ENCODE data around the gene SLC25A30.
A peak's percentile ranks its signal among the peaks of the same experiment; 100 is the strongest.
"Not testable (repeated sequence)": the region's sequence is repeated elsewhere in the genome, so short reads cannot be mapped to it uniquely, and the experiment has no call there.

Gene SLC25A30

GRCh38 chr13:45367358-45367757, 50.8 kb downstream of the SLC25A30 start:
- peak; percentile 84 for DNase-seq (ENCODE audit: low read depth)

DNA sequence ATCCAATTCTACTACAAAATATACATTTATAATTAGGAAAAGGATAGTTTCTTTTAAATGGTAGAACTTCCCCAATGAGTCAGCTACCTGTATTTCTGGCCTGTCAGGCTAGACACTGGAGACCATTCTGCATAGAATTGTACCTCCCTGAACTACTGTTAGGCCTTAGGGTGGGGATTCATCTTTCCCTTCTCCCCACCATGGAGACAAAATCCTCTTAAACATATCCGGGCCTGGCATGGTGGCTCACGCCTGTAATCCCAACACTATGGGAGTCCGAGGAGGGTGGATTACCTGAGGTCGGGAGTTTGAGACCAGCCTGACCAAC, 52.7 kb downstream of the SLC25A30 start:
- no peak for DNase-seq (ENCODE audit: low read depth)

DNA sequence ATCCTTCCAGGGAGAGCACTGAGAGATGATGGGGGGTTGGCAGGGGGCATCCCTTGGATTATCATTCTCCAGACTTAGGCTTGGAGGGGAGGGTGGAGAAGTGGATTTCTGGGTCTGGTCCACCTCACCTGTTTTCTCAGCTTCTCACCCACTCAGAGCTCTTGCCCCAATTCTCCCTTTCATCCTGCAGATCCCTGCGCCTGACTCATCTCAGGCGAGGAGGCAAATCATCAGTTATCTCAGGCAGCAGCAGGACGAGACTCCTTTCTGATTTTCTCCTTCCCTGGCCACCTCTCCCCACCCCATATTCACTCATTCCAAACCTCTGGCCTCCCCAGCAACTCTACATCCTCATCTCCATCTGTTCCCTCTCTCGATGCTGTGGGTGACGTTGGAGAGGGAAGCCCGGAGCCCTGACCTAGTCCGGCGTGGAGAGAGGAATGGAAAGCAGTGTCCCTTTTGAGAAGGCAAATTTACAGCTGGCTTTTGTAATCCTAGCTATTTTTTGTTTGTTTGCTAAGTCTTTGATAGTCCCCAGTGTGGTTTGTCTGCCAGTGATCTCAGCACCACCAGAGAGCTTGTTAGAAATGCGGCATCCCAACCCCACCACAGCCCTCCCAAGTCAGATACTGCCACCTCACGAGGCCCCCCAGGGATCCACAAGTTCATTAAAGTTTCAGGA, 53.2 kb downstream of the SLC25A30 start:
- no peak for DNase-seq (ENCODE audit: low read depth)

DNA sequence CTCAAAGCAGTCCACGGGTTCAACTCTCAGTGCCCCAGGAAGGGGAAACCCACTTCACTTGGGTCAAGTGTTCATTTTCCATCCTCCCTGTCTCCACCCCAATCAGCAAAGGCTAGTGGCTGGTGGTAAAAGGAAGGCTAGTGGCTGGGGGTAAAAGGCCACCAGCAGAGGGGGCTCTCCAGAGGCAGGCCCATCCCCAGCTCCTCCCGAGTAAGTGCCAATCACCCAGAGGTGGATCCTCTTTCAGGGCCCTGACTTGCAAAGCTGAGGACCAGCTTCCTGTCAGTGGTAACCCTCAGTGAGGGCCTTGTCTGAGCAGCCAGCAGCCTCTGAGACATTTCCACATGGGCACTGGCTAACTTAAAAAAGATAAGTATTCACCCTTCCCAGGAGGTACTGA, 55.2 kb downstream of the SLC25A30 start:
- no peak for DNase-seq (ENCODE audit: low read depth)

DNA sequence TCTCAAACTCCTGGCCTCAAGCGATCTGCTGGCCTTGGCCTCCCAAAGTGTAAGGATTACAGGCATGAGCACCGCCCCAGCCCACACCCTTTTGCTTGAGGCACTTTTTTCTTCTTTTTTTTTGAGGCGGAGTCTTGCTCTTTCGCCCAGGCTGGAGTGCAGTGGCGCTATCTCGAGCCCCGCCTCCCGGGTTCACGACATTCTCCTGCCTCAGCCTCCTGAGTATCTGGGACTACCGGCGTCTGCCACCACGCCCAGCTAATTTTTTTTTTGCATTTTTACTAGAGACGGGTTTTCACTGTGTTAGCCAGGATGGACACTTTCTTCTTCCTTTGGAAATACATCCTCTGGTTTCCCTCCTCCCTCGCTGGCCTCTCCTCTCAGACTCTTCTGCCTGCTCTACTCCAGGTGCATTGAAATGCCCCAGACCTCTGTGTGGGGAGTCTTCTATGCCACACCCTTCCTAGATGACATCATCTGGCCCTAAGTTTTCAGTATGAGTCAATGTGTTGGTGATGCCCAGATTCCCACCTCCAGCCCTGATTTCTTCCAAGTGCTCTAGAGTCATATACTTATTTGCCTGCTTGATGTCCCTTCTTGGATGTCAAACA, 56.5 kb downstream of the SLC25A30 start:
- peak; percentile 33 for DNase-seq (ENCODE audit: low read depth)

GRCh38 chr13:45356966-45357672, 61.1 kb downstream of the SLC25A30 start:
- DNase-seq (ENCODE audit: low read depth) = no peak

DNA sequence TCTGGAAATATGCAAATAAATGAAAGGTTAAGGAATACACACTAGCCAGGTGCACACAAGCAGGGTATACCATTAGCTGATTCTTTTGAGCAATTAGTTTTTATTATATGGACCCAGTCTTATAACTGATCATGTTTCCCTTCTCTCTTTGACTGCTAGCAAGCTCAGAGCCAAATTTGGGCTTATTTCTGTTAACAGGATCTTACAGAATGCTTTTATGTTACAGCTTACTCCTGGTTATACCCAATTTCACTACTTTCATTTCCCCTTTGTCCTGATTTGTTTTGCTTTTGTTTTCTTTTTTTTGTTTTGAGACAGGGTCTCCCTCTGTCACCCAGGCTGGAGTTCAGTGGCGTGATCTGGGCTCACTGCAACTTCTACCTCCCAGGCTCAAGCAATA, 64.3 kb downstream of the SLC25A30 start:
- no peak for DNase-seq (ENCODE audit: low read depth)

GRCh38 chr13:45352031-45352430, 66.1 kb downstream of the SLC25A30 start:
- DNase-seq (ENCODE audit: low read depth) = no peak

GRCh38 chr13:45350152-45350551, 68.0 kb downstream of the SLC25A30 start:
- DNase-seq (ENCODE audit: low read depth) = no peak

DNA sequence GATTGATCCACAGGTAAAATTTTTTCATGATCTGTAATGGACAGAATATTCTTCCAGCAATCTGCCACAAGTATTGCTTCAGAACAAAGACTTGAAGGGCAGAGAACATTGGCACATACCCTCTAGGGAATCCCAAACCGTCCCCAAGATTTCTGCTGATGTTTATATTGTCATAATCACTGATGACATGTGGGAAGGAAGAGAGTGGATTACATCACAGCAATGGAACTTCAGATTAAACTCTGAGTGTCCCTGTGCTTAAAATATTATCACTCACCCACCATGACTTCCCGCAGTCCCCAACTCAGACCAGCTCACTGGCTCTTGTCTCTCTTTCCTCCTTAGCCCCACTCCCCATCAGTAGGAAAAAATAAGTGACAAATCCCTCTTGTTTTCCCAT, 68.7 kb downstream of the SLC25A30 start:
- no peak for DNase-seq (ENCODE audit: low read depth)

DNA sequence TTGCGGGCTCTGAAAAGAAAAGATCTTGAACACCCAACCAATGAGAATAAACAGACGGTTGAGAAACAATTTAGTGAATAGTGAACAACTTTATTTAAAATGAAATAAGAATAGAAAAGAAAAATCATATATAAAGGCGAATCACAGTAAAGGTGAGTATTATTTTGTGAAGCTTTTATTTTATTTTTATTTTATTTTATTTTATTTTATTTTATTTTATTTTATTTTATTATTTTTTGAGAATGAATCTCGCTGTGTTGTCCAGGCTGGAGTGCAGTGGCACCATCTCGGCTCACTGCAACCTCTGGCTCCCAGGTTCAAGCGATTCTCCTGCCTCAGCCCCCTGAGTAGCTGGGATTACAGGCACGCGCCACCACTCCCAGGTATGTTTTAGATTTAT, 74.1 kb downstream of the SLC25A30 start:
- not testable (repeated sequence) for DNase-seq (ENCODE audit: low read depth)

All from stromal cell of bone marrow (primary cell).